ENCODE measurements around the gene LSAMP.

GRCh38 chr3:116077059-116077458, 368.2 kb downstream of the LSAMP start:
- TF ChIP-seq CTCF (IDR thresholded peaks at IDR 0.05; ENCODE audit: low read depth, low read length) (no peak), EZH2phosphoT487 (IDR thresholded peaks at IDR 0.05; ENCODE audit: low read depth) (no peak)
